Epidermal melanocyte (primary cell): ENCODE results near the gene IFIT1.
"Not testable (repeated sequence)": the region's sequence is repeated elsewhere in the genome, so short reads cannot be mapped to it uniquely, and the experiment has no call there.

ENCODE experiments used
- DNase-seq: peaks from one replicate; pipeline ENCODE4 v3.0.0; 2011; ENCODE audit warnings: low spot score; ENCODE audit not compliant: insufficient read length

Gene IFIT1

DNA sequence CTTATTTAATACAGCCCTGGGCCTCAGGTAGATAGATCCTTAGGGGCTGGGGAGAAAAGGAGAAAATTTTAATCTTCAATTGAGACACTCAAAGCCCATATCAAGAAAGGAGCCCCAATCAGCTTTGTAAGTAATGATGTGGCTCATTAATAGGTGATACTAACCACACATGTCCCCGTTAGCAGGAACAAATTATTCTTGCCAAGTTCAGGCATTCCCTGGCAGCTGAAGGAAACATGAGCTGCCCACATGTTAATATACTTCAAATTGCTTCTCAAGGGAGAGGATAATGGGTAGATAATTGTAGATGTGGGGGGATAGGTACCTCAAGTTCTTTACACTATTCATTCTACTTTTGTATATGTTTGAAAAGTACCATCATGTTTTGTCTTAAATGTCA lies 36.5 kb downstream of the IFIT1 start:
- no peak for DNase-seq

- DNase-seq: no peak
These were observed 39.6 kb downstream of the IFIT1 start for GRCh38 chr10:89431977-89432376.

DNA sequence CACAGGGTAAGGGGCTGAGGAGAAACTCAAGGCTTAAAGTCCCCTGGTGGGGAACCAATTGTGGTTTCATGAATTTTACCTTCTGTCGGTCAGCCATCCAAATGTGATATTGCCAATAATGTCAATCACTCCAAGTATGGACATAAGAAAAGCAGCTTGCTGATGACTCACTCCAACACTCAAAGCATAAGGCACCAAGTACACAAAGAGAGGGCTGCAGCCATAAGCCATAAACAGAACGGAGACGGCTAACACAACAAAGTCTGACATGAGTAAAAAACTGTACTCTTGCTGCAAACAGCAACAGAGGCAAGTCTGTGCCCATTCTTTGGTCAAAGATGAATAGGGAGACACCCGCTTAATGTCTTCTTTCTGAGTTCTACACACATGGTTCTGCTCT lies 46.1 kb downstream of the IFIT1 start:
- no peak for DNase-seq

- no peak for DNase-seq
These were observed 48.0 kb downstream of the IFIT1 start for GRCh38 chr10:89440226-89441009.

DNA sequence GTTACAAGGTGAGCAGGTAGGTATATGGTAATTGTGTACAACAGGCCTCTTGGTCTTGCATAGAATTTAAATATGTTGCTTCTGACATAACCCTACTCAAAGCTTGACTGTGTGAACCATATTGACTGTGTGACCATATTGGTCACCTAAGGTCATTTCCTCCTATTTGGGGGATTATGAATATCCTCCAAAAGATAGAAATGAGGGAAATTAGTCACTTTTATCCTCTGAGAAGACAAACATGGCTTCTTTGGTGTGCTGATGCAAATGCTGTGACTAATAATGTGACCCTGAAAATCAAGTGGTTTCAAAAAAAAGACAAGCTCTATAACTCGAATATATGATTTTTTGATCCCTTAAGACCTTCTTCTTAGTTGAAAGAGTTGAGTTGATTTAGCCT lies 49.9 kb downstream of the IFIT1 start:
- no peak for DNase-seq

- DNase-seq: not testable (repeated sequence)
These were observed 52.4 kb downstream of the IFIT1 start for GRCh38 chr10:89444819-89445218.

DNA sequence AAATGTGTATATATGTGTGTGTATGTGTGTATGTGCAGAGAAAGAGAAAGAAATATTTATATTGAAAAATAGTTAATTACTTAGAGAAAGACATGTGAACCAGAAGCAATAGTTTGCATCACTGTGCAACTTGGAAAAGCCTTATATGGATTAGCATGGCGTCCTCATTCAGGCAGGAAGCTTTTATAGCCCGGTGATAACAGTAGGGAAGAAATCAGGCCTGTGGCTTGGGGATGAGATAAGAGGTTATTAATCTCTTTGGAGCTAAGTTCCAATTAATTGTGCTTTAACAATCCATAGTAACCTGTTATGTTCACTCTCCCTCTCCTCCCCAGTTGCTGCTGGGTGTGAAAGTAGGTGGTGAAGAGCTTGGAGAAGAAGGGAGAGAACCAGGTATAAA lies 58.5 kb downstream of the IFIT1 start:
- DNase-seq: no peak

- DNase-seq: no peak
These were observed 59.8 kb downstream of the IFIT1 start for GRCh38 chr10:89452193-89452592.

- no peak for DNase-seq
These were observed 62.3 kb downstream of the IFIT1 start for GRCh38 chr10:89454561-89455347.
